HG02970 (cell line): Measurements from ENCODE around the gene RPH3AL.

Experiments used
- ATAC-seq: cut with Tn5 transposase; IDR thresholded peaks from one replicate; pipeline ENCODE4 v1.9.1; 2021; ENCODE audit warnings: mild to moderate bottlenecking, moderate library complexity, moderate number of reproducible peaks; ENCODE audit not compliant: unreplicated experiment, low FRiP score

RPH3AL gene

DNA sequence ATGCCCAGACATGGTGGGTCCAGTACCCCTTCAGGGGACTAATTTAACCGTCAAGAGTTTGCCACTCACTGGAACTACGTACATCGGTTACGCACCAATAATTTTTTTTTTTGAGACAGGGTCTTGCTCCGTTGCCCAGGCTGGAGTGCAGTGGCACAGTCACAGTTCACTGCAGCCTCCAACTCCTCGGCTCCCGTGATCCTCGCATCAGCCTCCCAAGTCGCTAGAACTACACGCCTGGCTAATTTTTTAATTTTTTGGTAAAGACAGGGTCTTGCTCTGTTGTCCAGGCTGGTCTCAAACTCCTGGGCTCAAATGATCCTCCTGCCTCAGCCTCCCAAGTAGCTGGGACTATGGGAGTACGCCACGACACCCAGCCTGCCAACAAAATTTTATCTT lies 15.6 kb downstream of the RPH3AL start:
- no peak for ATAC-seq

- no peak for ATAC-seq
These were observed 16.2 kb downstream of the RPH3AL start for GRCh38 chr17:336110-337021.

- no peak for ATAC-seq
These were observed 16.9 kb downstream of the RPH3AL start for GRCh38 chr17:335691-336090.

- ATAC-seq = no peak
These were observed 17.6 kb downstream of the RPH3AL start for GRCh38 chr17:334974-335481.

DNA sequence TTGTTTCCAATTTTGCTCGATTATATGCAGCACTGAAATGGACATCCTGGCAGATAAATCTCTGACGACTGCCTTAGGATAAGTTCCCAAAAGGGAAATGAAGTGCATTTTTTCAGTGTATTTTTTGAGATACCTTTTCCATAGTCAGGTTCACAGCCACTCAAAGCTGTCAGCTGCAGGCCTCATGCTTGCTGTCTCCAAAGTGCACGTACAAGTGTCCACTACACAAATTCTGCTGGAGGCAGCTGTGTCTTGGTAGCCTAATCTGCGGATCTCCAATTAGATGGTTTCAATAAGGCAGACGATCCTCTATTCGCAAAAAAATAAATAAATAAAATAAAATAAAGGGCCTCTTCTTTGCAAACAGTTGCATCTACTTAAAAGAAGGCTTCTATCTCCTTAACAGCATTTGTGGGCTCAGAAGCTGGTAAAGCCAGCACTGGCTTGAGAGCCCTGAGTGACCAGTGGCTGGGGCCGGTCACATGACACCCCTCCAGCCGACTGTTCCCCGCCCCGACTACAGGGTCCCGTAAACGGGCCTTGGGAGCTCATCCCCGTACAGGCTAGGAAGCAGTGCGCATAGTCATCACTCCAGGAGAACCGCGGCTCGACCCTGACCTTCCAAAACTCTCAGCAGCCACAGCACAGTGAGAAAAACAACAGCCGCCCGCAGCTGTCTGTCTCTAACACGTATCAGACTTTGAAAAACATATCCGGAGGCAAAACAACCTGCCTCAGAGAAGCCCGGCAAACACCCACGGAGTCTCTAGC lies 18.8 kb downstream of the RPH3AL start:
- no peak for ATAC-seq

GRCh38 chr17:332558-333322 lies 19.9 kb downstream of the RPH3AL start:
- no peak for ATAC-seq

DNA sequence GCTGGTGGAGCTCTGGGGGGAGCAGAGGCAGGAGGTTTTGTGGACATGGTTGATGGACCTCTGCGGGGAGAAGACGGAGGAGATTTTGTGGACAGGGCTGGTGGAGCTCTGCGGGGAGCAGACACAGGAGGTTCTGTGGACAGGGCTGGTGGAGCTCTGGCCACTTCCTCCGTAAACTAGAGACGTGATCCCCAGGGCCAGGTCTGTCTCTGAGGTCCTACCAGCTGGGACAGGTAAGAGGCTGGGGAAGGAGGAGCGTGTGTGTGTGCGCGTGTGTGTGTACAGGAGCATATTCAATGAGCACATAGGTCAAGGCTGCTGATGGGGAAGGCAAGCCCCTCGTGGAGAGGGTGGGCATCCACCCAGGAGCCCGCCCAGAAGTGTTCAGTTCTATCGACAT lies 20.6 kb downstream of the RPH3AL start:
- no peak for ATAC-seq

- ATAC-seq = no peak
These were observed 21.5 kb downstream of the RPH3AL start for GRCh38 chr17:330993-331701.

- ATAC-seq = no peak
These were observed 22.7 kb downstream of the RPH3AL start for GRCh38 chr17:329784-330420.

GRCh38 chr17:327971-328370 lies 24.6 kb downstream of the RPH3AL start:
- no peak for ATAC-seq

DNA sequence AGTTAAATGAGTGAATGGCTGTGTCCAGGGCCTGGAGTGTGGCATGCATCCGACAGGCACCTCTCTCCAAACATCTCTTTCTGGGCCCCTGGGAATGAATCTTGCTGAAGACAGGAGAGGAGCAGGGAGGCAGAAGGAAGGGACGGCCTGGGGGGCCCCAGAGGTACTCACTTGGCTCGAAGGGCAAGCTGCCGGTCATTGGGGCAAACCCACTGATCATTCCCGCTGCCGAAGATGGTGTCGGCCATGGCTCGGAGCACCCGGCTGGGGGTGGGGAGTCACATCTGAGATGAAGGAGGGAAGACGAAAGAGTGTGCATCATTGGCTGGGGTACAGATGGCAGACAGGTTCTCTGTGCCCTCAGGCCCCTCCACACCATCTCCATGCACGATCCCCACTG lies 25.3 kb downstream of the RPH3AL start:
- no peak for ATAC-seq

DNA sequence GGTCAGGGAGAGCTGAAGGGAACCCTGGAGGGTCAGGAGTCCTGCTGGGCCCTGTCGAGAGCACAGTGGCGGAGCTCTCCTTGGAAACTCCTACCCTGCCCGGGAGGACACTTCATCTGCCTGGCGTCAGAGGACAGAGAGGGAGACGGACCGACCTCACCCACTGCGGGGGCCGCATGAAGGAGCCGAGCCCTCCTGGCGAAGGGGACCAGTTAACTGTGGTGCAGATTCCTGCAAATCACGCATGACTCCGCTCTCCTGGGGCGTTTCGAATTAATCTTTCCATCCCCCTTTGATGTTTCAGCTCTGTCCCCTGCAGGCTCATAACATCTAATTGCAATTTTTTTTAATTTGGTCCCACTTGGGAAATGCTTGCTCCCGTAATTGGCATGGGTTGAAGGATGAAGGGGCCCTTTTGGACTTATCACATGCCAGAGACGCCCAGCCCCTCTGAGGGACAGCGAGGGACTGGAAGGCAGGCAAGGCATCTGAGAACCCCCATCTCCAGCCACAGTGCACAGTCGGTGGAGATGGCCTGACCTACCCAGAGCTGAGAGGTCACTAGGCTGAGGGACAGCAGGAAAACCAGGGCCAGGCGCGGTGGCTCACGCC lies 26.5 kb downstream of the RPH3AL start:
- no peak for ATAC-seq

GRCh38 chr17:325270-326009 lies 27.2 kb downstream of the RPH3AL start:
- ATAC-seq = no peak

GRCh38 chr17:323721-324571 lies 28.7 kb downstream of the RPH3AL start:
- ATAC-seq = no peak

GRCh38 chr17:323181-323580 lies 29.4 kb downstream of the RPH3AL start:
- ATAC-seq = no peak

DNA sequence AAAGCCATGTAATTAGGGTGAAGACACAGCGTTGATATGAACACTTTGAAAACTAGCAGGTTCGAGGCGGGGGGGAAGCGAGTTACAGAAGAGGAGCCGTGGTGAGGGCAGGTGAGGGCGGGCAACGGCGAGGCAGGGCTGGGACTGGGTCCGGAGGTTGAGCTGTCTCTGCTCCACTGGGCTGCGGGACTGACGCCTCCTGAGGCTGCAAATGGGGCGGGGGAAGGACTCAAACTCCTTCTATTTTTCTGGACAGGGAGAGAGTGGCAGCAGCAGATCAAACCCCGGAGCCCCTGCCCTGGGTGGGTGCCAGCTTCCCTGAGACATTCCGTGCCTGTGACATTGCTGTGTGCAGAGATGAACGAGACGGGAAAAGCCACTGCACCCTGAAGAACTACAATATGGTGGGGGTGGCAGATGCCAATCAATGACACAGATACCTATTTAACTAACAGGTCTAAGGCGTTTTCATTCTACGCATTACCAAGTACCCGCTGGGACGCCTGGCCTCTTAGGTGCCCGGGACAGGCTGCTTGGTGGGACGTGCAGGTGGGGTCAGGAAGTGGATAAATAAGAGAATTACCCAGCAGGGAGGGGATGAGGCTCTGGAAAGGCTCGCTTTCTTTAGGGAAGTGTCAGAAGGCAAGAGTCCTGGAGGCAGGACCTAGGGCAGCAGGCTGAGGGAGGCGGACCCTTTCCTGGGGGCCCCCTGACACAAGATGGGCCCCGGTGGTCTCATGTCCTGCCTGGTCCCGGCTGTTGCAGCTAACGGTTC lies 30.4 kb downstream of the RPH3AL start:
- ATAC-seq = no peak

- ATAC-seq = no peak
These were observed 31.1 kb downstream of the RPH3AL start for GRCh38 chr17:321386-321941.
